ENCODE measurements around the gene RILP.
A peak's percentile ranks its signal among the peaks of the same experiment; 100 is the strongest.

The RILP gene

DNA sequence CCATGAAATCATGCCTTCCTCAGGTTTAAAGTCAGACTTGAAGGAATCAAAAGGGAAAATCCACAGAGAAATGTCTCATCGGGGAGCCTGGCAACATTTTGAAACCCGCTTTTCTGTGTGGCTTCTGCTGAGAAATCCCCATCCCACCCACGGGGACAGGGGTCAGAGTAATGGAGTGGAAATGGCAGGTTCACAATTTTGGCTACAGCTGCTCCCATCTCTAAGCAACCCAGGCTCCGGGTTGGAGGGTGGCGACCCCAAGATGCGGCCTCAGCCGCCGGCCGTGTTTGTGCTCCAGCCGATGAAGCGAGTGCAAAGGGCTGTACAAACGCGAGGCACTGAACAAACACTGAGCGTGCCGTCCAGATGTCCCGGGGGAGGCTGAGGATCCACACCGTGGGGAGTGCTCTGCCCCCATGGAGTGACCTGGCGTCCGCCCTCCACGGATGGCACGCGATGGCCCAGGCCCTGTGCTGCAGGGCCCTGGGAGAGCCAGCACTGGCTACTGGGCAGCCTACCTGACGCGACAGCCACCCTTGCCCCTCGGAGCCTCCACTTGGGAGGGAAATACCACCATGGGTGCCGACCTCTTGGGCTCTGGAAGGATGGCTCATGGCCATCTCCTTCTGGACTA lies 43.2 kb downstream of the RILP start:
- POLR2A ChIA-PET, result interaction anchor here (1.0 kb wide), 1 partner anchor 29 kb away, joined by 3 read pairs; no protein-coding TSS in a partner anchor
- DNase-seq, result no peak
- CTCF ChIA-PET, result interaction anchor here (1.6 to 4.9 kb wide), 5 partner anchors 10 to 32 kb away, joined by 4 to 15 read pairs (median 8); partner anchors contain the start of gene SLC43A2

GRCh38 chr17:1605681-1606351 lies 43.9 kb downstream of the RILP start:
- 96% methylated on average over 19 of the region's 19 CpGs for WGBS (ENCODE audit: insufficient coverage)
- Histone ChIP-seq H3K27me3 (replicated peaks in 2 of 5; ENCODE audit: control insufficient read depth in 4 of 5, insufficient read depth in 5 of 5, low read length in 4 of 5) (no peaks in the 10 kb centered on the region), H3K4me3 (ENCODE audit: control insufficient read depth in 1 of 7, extremely low read depth in 1 of 7, insufficient read depth in 4 of 7, low read depth in 2 of 7, low read length in 6 of 7) (no peak overlapping the region), H3K36me3 (ENCODE audit: control insufficient read depth in 4 of 4, insufficient read depth in 4 of 4, low read length in 3 of 4) (peaks cover 0 to 9% (median 6%) of the 10 kb centered on the region in 4 experiments), H3K4me1 (ENCODE audit: control extremely low read depth in 1 of 4, control insufficient read depth in 4 of 4, insufficient read depth in 4 of 4, low read length in 3 of 4) (peaks cover 5 to 40% (median 25%) of the 10 kb centered on the region in 4 experiments), H3K9me3 (ENCODE audit: control extremely low read depth in 1 of 5, control insufficient read depth in 4 of 5, insufficient read depth in 2 of 5, low read depth in 1 of 5, low read length in 4 of 5) (peaks cover 0 to 10% (median 7%) of the 10 kb centered on the region in 5 experiments), H3K27ac (ENCODE audit: insufficient read depth in 1 of 2, low read depth in 1 of 2, low read length in 2 of 2, poor library complexity in 1 of 2, severe bottlenecking in 2 of 2) (no peak overlapping the region)
- ChIA-PET CTCF (interaction anchor here (0.9 to 4.9 kb wide), 5 partner anchors 10 to 31 kb away, joined by 3 to 15 read pairs (median 7); partner anchors contain the start of gene SLC43A2), POLR2A (no interaction called here)
- DNase-seq, result no peak

More for the DNA sequence above, 43.2 kb downstream of the RILP start:
- Histone ChIP-seq H3K36me3 (ENCODE audit: control insufficient read depth in 4 of 4, insufficient read depth in 4 of 4, low read length in 3 of 4) (peaks cover 0 to 7% (median 4%) of the 10 kb centered on the region in 4 experiments), H3K9me3 (ENCODE audit: control extremely low read depth in 1 of 5, control insufficient read depth in 4 of 5, insufficient read depth in 2 of 5, low read depth in 1 of 5, low read length in 4 of 5) (peaks cover 0 to 7% (median 5%) of the 10 kb centered on the region in 5 experiments), H3K27me3 (replicated peaks in 2 of 5; ENCODE audit: control insufficient read depth in 4 of 5, insufficient read depth in 5 of 5, low read length in 4 of 5) (no peaks in the 10 kb centered on the region), H3K27ac (ENCODE audit: insufficient read depth in 1 of 2, low read depth in 1 of 2, low read length in 2 of 2, poor library complexity in 1 of 2, severe bottlenecking in 2 of 2) (no peak overlapping the region), H3K4me1 (ENCODE audit: control extremely low read depth in 1 of 4, control insufficient read depth in 4 of 4, insufficient read depth in 4 of 4, low read length in 3 of 4) (peaks cover 5 to 41% (median 25%) of the 10 kb centered on the region in 4 experiments), H3K4me3 (ENCODE audit: control insufficient read depth in 1 of 7, extremely low read depth in 1 of 7, insufficient read depth in 4 of 7, low read depth in 2 of 7, low read length in 6 of 7) (no peak overlapping the region)
- WGBS (ENCODE audit: insufficient coverage), result 98% methylated on average over 25 of the region's 26 CpGs

DNA sequence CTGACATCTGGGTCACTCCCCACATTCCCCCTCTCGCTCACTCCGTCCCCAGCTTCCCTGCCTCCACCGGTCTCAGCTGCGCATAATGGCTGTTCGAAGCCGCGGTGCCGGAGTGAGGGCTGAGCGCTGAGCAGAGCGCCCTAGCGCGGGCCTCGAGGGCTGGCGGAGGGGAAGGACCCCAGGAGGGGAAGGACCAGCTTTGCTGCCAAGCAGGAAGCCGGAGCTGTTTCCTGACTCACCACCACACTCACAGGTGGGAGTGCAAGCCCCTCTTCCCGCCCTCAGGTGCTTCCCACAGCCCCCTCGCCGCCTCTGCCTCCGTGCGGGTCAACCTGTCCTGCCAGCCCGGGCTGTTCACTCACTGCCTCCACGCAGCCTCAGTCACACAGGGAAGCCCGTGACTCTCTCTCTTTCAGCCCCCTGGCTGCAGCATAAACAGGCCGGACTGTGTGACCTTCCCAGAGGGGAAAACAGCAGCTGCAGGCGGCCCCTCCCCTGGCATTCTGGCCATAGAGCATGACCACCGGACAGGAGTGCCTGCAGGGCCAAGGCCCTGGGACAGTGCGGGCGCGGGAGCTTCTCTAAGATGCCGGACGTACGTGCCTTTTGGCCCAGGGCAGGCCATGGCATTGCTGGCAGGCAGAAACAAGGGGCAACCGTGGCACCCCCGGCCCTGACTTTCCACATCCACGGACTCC lies 44.7 kb downstream of the RILP start:
- Histone ChIP-seq H3K4me3 (ENCODE audit: control insufficient read depth in 1 of 7, extremely low read depth in 1 of 7, insufficient read depth in 4 of 7, low read depth in 2 of 7, low read length in 6 of 7) (peak overlapping the region in 1 of 7 experiments; percentile 46), H3K27ac (ENCODE audit: insufficient read depth in 1 of 2, low read depth in 1 of 2, low read length in 2 of 2, poor library complexity in 1 of 2, severe bottlenecking in 2 of 2) (no peak overlapping the region), H3K27me3 (replicated peaks in 2 of 5; ENCODE audit: control insufficient read depth in 4 of 5, insufficient read depth in 5 of 5, low read length in 4 of 5) (no peaks in the 10 kb centered on the region), H3K9me3 (ENCODE audit: control extremely low read depth in 1 of 5, control insufficient read depth in 4 of 5, insufficient read depth in 2 of 5, low read depth in 1 of 5, low read length in 4 of 5) (peaks cover 0 to 10% (median 7%) of the 10 kb centered on the region in 5 experiments), H3K4me1 (ENCODE audit: control extremely low read depth in 1 of 4, control insufficient read depth in 4 of 4, insufficient read depth in 4 of 4, low read length in 3 of 4) (peaks cover 5 to 40% (median 25%) of the 10 kb centered on the region in 4 experiments), H3K36me3 (ENCODE audit: control insufficient read depth in 4 of 4, insufficient read depth in 4 of 4, low read length in 3 of 4) (peaks cover 0 to 9% (median 6%) of the 10 kb centered on the region in 4 experiments)
- CTCF ChIA-PET, result interaction anchor here (0.8 to 4.9 kb wide), 6 partner anchors 9 to 30 kb away, joined by 3 to 15 read pairs (median 4); partner anchors contain the start of gene SLC43A2
- 55% methylated on average over 34 of the region's 35 CpGs for WGBS (ENCODE audit: insufficient coverage)
- POLR2A ChIA-PET, result no interaction called here
- DNase-seq, result peak in 2 of 3 donors; percentile 37 to 47

GRCh38 chr17:1601571-1601970 lies 48.1 kb downstream of the RILP start:
- Histone ChIP-seq H3K36me3 (ENCODE audit: control insufficient read depth in 4 of 4, insufficient read depth in 4 of 4, low read length in 3 of 4) (peaks cover 0 to 9% (median 5%) of the 10 kb centered on the region in 4 experiments), H3K4me3 (ENCODE audit: control insufficient read depth in 1 of 7, extremely low read depth in 1 of 7, insufficient read depth in 4 of 7, low read depth in 2 of 7, low read length in 6 of 7) (no peak overlapping the region), H3K27me3 (replicated peaks in 2 of 5; ENCODE audit: control insufficient read depth in 4 of 5, insufficient read depth in 5 of 5, low read length in 4 of 5) (no peaks in the 10 kb centered on the region), H3K9me3 (ENCODE audit: control extremely low read depth in 1 of 5, control insufficient read depth in 4 of 5, insufficient read depth in 2 of 5, low read depth in 1 of 5, low read length in 4 of 5) (peaks cover 0 to 10% (median 7%) of the 10 kb centered on the region in 5 experiments), H3K4me1 (ENCODE audit: control extremely low read depth in 1 of 4, control insufficient read depth in 4 of 4, insufficient read depth in 4 of 4, low read length in 3 of 4) (peaks cover 5 to 23% (median 17%) of the 10 kb centered on the region in 4 experiments), H3K27ac (ENCODE audit: insufficient read depth in 1 of 2, low read depth in 1 of 2, low read length in 2 of 2, poor library complexity in 1 of 2, severe bottlenecking in 2 of 2) (no peak overlapping the region)
- WGBS (ENCODE audit: insufficient coverage), result 96% methylated on average over 14 of the region's 14 CpGs
- ChIA-PET CTCF (no interaction called here), POLR2A (no interaction called here)
- no peak for DNase-seq

DNA sequence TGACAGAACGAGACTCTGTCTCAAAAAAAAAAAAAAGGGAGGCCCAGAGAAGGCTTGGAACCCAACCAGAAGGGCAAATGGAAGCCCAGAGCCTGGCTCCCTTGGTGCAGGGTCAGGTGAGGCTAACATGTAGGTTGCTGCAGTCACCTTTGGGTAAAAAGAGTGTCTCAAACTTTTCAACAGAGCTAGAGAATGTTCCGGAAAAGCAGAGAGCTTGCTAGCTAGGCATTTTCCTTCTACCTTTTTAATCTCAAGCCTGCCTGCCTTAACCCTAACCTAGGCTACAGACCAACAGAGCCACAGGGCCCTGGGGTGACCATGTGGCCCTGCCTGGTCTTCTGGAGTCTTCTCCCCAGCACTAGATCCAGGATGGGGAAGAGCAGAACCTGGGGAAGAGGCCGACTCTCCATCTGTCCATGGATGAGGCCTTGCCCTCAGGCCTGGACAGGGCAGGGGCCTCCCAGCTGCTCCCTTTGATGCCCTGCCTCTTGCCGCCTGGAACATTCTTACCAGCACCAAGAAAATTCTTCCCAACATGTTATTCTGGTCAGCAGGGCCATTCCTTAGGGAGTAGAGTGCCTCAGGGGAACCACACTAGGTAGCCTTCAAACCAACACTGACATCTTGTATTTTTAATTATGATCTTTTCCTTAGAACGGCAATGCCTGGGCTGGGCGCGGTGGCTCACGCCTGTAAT lies 51.1 kb downstream of the RILP start:
- no peak for DNase-seq
- ChIA-PET POLR2A (interaction anchor here (0.5 to 0.6 kb wide), 2 partner anchors 18 to 32 kb away, joined by 3 to 4 read pairs; no protein-coding TSS in a partner anchor), CTCF (interaction anchor here (2.6 kb wide), 1 partner anchor 24 kb away, joined by 11 read pairs; no protein-coding TSS in a partner anchor)
- no peak overlapping the region for H3K27ac ChIP-seq (ENCODE audit: insufficient read depth in 1 of 2, low read depth in 1 of 2, low read length in 2 of 2, poor library complexity in 1 of 2, severe bottlenecking in 2 of 2)
- H3K9me3 ChIP-seq (ENCODE audit: control extremely low read depth in 1 of 5, control insufficient read depth in 4 of 5, insufficient read depth in 2 of 5, low read depth in 1 of 5, low read length in 4 of 5), result peaks cover 0 to 10% (median 7%) of the 10 kb centered on the region in 5 experiments
- WGBS (ENCODE audit: insufficient coverage), result 94% methylated on average over 6 of the region's 8 CpGs
- H3K4me3 ChIP-seq (ENCODE audit: control insufficient read depth in 1 of 7, extremely low read depth in 1 of 7, insufficient read depth in 4 of 7, low read depth in 2 of 7, low read length in 6 of 7), result no peak overlapping the region
- peaks cover 0 to 9% (median 5%) of the 10 kb centered on the region in 4 experiments for H3K36me3 ChIP-seq (ENCODE audit: control insufficient read depth in 4 of 4, insufficient read depth in 4 of 4, low read length in 3 of 4)
- peaks cover under 1 to 13% (median 5%) of the 10 kb centered on the region in 4 experiments for H3K4me1 ChIP-seq (ENCODE audit: control extremely low read depth in 1 of 4, control insufficient read depth in 4 of 4, insufficient read depth in 4 of 4, low read length in 3 of 4)
- H3K27me3 ChIP-seq (replicated peaks in 2 of 5; ENCODE audit: control insufficient read depth in 4 of 5, insufficient read depth in 5 of 5, low read length in 4 of 5), result no peaks in the 10 kb centered on the region

GRCh38 chr17:1597861-1598342 lies 51.8 kb downstream of the RILP start:
- Histone ChIP-seq H3K4me1 (ENCODE audit: control extremely low read depth in 1 of 4, control insufficient read depth in 4 of 4, insufficient read depth in 4 of 4, low read length in 3 of 4) (peaks cover 3 to 20% (median 11%) of the 10 kb centered on the region in 4 experiments), H3K4me3 (ENCODE audit: control insufficient read depth in 1 of 7, extremely low read depth in 1 of 7, insufficient read depth in 4 of 7, low read depth in 2 of 7, low read length in 6 of 7) (no peak overlapping the region), H3K27ac (ENCODE audit: insufficient read depth in 1 of 2, low read depth in 1 of 2, low read length in 2 of 2, poor library complexity in 1 of 2, severe bottlenecking in 2 of 2) (no peak overlapping the region), H3K36me3 (ENCODE audit: control insufficient read depth in 4 of 4, insufficient read depth in 4 of 4, low read length in 3 of 4) (peaks cover 0 to 9% (median 4%) of the 10 kb centered on the region in 4 experiments), H3K27me3 (replicated peaks in 2 of 5; ENCODE audit: control insufficient read depth in 4 of 5, insufficient read depth in 5 of 5, low read length in 4 of 5) (no peaks in the 10 kb centered on the region), H3K9me3 (ENCODE audit: control extremely low read depth in 1 of 5, control insufficient read depth in 4 of 5, insufficient read depth in 2 of 5, low read depth in 1 of 5, low read length in 4 of 5) (peaks cover 0 to 10% (median 7%) of the 10 kb centered on the region in 5 experiments)
- WGBS (ENCODE audit: insufficient coverage), result 95% methylated on average over 13 of the region's 14 CpGs
- DNase-seq, result no peak
- ChIA-PET POLR2A (interaction anchor here (0.5 kb wide), 1 partner anchor 18 kb away, joined by 4 read pairs; no protein-coding TSS in a partner anchor), CTCF (interaction anchor here (2.6 kb wide), 1 partner anchor 24 kb away, joined by 11 read pairs; no protein-coding TSS in a partner anchor)

All from common myeloid progenitor, CD34-positive (primary cell).